Spleen (tissue), 7 donors: ENCODE results near the gene PRKRIP1.
"Not testable (repeated sequence)": the region's sequence is repeated elsewhere in the genome, so short reads cannot be mapped to it uniquely, and the experiment has no call there.

Experiments
- CTCF ChIP-seq, 11 experiments: fragments of 200-600 bp in 7 of 11; fragments of 450-650 bp in 4 of 11; sonication (generic) in 4 of 11; IDR thresholded peaks in 8 of 11; conservative IDR thresholded peaks in 3 of 11; 1 replicate in 7 of 11; 2 replicates in 4 of 11; pipeline versions ENCODE4 v1.4.0 to v1.8.0; 2016 to 2021; ENCODE audit warnings: antibody characterized with exemption in 11 of 11, inconsistent platforms in 4 of 11, mild to moderate bottlenecking in 1 of 11
- POLR2A ChIP-seq, 3 donors: fragments of 450-650 bp; IDR thresholded peaks; one replicate each; pipeline ENCODE4 v1.5.1; 2017; ENCODE audit warnings: antibody characterized with exemption in 3 of 3, mild to moderate bottlenecking in 1 of 3
- POLR2AphosphoS5 ChIP-seq, 3 donors: sonication (generic); formaldehyde crosslinking; IDR thresholded peaks; one replicate each; pipeline ENCODE4 v1.5.1; 2017; ENCODE audit warnings: antibody characterized with exemption in 3 of 3
- donor health status: DM: no; HTN: no; CAD: no; lungs with moderate emphysema.
- donor health status: DM: no; HTN: no; CAD: no.
- donor health status: DM: no; HTN: no; CAD: no.

- TF ChIP-seq CTCF (IDR thresholded peaks at IDR 0.05 in 8 of 11, conservative IDR thresholded peaks at IDR 0.05 in 3 of 11); POLR2A (IDR thresholded peaks at IDR 0.05): not testable (repeated sequence)
- TF ChIP-seq POLR2AphosphoS5 (IDR thresholded peaks at IDR 0.05): peak in 1 of 3 donors; percentile 8
These were observed 58.8 kb downstream of the PRKRIP1 start for GRCh38 chr7:102454932-102455331.
